UCSD-AML1 (cell line): ENCODE results near the gene ATP11C.
"Not testable (repeated sequence)": the region's sequence is repeated elsewhere in the genome, so short reads cannot be mapped to it uniquely, and the experiment has no call there.

Experiments
- DNase-seq: peaks from one replicate; lab custom pipeline; 2025; ENCODE audit not compliant: unreplicated experiment; lab: John Stamatoyannopoulos, UW

Gene ATP11C

DNA sequence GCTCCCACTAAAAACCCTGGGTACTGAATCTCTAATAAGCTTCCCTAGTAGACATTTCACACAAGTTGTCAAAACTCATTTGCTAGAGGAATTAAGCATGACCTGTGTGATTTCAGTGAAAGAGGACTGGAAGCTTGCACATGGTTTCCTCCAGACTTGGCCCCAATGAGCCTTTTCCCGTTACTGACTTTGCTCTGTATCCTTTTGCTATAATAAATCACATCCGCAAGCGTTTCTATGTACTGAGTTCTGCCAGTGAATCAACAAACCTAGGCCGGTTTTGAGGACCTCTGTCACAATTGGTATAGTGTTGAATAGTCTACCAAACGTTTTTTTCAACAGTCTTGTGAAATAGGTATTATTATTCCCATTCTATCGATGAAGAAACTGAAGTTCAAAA lies 8.2 kb downstream of the ATP11C start:
- no peak for DNase-seq

DNA sequence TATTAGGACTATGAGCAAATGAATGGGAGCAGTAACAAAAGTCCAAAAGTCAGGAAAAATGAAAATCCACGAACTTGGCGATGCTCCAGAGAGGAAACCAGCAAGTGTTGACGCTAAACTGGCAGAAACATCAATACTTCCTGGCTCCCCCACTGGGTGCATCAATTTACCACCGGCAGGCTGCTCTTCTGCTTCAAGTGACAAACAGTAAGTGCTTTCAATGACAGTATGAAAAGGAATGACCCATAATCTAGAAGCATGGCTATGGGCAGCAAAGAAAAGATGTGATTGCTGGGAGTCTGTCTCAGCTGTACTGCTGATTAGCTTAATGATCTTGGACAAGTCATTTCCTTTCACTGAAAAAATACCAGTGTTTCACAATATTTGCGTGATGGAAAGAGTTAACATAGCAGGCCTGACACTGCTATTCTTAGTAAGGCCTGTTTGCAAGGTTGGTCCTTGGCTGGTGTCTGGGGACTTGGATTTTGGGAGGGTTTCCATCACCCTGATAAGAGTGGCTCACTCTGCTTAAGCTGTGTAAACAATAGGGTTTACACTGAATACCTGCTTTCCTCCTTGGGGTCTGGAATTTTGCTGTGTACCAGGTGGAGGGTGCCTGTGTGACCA lies 8.7 kb downstream of the ATP11C start:
- no peak for DNase-seq

DNA sequence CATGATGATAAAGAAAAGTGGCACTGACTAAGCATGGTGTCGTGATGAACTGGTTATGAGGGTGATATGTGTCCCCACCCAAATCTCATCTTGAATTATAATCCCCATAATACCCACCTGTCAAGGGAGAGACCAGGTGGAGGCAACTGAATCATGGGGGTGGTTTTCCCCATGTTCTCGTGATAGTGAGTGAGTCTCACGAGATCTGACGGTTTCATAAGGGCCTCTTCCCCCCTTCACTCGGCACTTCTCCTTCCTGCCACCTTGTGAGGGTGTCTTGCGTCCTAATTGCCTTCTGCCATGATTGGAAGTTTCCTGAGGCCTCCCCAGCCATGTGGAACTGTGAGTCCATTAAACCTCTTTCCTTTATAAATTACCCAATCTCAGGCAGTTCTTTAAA lies 11.7 kb downstream of the ATP11C start:
- not testable (repeated sequence) for DNase-seq

DNA sequence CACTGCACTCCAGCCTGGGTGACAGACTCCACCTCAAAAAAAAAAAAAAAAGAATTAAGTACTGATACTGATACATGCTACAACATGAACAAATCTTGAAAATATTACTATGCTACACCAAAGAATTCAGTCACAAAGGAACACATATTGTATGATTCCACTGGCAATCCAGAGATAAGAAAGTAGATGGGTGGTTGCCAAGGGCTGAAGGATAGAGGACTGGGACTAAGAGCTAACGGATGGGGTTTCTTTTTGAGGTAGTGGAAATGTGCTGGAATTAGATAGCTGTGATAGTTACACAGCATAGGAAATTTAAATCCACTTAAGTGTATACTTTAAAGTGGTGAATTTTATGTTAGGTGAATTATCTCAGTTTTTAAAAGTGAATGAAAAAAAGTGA lies 12.5 kb downstream of the ATP11C start:
- DNase-seq = no peak

DNA sequence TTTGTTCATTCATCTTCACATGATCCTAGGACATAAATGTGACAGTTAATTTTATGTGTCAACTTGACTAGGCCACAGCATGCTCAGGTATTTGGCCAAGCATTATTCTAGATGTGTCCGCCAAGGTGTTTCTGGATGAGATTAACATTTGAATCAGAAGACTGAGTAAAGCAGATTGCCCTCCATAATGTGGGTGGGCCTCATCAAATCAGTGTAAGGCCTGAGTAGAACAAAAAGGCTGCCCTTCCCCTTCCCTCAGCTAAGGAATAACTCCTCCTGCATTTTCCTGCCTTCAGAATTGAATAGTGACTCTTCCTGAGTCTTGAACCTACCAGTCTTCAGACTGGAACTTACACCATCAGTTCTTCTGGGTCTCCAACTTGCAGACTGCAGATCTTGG lies 18.4 kb downstream of the ATP11C start:
- DNase-seq = no peak

DNA sequence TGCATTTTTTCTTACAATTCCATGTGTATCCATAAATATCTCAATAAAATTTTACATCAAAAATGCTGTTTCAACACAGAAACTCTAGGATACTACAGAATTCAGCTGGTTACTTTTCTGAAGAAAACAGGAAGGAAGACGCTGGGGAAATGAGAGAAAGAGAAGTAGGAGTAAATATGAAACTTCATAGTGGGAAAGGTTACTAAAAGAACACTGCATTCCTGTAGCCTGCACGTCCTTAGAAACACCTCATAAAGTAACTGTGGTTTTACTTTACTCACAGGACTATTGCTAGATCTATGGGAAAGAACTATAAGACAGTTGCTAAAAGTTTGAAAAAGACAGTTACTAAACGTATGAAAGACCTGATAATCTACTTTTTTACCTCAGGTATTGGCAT lies 23.1 kb downstream of the ATP11C start:
- no peak for DNase-seq

DNA sequence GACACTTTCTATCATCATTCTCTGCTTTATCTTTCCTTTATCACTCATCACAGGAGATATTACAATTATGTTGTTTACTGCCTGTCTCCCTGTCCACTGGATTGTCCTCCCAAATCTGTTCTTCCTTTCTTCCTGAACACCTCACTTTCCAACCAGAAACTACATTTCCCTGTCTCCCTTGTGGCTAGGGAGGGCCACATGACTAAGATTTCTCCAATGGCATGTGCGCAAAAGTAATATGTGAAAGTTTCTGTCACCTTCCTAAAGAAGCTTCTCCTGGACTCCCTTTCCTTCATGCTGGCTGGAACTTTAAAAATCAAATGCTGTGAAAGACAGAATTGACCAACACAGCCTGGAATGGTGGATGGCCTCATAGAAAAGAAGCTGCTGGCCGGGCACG lies 25.8 kb downstream of the ATP11C start:
- DNase-seq = no peak

DNA sequence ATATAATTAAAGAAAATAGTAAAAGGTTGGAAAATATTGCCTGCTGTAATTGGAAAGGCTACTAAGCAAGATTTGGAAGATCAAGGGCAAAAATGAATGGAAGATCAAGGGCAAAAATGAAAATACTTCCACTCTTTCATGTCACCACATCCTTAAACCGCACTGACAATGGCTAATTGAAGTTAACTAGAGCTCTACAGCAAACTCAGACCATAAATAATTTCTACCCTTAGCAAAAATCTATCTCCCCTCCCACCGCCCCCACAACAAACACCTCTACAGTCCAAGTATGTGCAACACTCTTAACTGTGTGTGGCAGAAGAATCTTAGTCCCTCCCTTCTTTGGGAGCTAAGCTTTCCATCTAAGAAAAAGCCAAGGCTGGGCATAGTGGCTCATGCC lies 27.1 kb downstream of the ATP11C start:
- DNase-seq = no peak

DNA sequence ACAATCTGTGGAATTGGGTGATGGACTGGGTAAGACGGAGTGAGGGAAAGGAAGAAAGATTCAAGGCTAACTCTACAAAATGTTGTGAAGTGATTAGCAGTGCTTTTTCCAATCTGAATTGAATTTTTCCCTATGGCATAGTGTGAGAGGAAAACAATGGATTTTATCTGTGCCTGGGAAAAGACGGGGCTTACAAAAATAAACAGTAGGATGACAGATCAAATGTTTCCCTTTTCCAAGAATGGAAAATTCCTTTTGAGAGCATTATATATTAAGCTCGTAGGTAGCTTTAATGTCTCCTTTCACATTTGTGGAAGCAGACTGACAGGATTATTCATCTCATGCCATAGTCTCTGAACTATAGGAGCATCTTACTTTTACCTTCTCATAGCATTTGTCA lies 27.8 kb downstream of the ATP11C start:
- DNase-seq = no peak

DNA sequence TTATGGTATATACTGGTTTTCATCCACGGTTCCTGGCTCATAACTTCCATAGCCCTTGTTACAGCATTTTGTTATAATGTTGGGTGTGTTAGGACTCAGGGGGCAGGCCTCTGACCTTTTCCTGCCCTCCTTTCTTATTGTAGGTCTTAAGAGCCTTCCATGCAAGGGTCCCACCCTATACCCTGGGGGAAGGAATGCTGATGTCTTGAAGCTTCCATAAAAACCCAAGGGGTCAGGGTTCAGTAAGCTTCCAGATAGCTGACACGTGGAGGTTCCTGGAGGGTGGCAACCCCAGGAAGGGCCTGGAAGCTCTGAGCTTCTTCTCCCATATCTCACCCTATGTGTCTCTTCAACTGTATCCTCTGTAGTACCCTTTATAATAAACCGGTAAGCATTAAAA lies 29.6 kb downstream of the ATP11C start:
- DNase-seq = no peak

DNA sequence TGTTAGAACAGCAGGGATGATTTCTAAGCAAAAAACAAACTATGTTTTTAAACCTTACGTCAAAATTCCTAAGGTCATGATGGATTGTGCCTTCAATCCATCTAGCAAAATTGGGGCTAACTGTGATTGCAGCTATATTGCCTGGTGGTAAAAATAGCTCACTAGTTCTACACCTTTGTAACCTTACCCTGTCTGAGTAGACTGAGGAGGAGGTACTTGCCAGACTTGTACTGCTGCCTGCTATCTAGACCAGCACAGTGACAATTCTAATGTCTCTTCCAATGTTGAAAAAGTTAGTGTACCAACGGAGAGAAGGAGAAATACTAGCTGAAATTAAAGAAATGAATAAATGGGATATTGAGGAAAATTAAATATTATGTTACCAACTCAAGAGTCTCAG lies 30.3 kb downstream of the ATP11C start:
- no peak for DNase-seq

DNA sequence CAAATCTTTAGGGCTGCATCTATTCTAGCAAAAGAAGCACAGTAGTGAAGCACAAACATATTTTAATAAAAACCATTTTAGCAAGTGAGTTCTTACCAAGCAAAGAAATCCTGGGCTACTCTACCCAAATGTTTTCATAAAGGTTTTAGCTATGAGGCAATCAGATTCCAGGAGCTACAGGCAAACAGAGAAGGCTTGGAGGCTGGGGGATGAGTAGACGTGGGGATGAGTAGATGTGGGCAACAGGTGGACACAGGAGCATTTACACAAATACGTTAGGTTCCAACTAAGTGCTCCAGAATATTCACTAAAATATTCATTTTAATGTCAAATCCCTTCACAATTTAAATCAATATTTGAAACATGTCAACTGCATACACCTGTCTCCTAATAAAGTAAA lies 34.5 kb downstream of the ATP11C start:
- DNase-seq = no peak

DNA sequence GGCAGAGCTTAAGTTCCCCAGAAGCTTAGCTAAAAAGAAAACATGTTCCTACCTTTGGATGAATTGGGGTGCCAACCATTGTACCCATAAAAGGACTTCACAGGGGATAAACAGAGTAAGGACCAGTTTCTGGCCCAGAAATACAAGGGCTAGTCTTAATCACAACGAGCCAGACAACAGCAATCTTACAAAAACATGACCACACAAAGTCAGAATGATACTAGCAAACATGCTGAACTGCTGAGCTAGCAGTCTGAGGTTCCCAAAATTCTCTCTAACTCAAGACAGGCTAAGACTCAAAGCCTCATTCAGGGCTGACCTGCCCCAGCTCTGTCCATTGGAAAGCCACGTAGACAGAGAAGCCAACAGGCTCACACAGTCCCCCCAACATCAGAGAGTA lies 40.3 kb downstream of the ATP11C start:
- DNase-seq = no peak

DNA sequence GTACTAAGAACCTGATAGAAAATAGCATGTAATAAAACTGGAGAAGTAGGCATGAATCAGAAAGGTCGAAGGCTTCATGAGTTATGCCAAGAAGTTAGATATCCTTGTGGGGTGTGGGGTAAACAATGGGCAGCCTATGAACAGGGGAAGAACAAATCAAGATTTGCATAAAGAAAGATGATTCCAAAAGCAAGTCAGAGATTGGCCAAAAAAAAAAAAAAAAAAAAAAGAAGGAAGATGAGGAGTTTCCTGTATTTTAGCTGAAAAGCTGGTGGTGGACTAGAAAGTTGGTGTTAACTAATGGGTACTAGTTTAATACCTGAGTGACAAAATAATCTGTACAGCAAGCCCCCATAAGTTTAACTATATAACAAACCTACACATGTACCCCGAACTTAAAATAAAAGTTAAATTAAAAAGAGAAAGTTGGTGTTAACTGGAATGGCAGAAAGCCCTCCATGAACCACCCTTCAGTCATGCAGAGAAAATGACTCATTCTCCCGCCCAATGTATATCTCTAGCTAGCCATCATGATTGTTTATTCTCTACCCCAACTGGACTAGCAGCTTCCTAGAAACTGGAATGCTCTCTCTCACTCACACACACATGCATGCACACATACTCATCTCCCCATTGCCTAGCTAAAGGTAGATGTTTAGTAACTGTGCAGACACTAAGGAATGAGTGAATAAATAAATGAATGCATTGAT lies 41.7 kb downstream of the ATP11C start:
- no peak for DNase-seq

DNA sequence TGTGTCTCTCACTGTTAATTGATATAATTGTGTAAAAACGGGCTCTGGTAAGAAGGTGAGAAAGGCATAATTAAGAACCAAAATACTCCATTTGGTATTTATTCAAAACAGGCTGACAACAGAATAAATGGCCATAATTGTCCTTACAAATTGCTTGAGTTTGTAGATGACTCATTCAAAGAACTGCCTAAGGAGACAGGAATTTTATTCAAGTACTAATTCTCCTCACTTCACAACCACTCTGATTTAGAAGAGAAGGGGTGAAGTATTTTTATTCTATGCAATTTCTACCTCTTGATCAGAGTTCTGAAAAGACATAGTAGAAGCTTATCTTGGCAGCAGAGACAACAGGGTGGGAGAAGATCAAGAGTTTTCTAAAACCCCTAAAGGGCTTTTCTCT lies 43.1 kb downstream of the ATP11C start:
- no peak for DNase-seq

DNA sequence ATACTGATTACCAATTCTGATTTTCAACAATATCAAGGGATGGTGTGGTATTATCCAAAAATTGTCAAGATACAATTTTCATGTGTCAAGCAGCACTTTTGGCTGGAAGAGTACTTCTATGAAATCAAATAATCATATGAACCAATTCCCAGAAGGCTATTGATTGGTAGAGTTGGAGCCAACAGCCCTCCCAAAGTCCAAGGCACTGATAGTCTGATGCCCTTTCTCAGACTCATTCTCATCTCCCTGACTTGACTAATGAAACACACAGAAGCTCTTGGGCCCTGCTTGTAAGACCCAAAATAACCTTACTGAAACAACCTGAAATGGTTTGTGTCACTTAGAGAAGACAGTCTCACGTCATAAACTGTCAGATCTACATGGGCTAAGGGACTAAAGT lies 48.9 kb downstream of the ATP11C start:
- no peak for DNase-seq

DNA sequence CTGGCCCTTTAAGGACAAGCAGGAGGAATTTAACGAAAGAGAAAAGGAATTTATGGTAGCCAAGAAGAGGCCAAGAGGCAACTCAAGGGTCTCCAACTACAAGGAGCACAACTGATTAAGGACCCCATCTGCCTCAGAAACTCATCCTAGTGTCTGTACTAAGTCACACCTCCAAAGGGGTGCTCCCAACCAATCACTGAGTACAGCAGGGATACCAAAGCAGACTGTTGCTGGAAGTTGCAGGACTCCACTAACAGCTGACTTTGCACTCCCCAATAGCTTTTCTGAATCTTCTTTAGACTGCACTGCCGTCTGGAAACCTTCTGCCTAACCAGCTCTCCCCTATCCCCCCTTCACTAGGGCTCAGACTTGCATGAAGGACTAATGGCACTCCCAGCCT lies 50.6 kb downstream of the ATP11C start:
- no peak for DNase-seq

DNA sequence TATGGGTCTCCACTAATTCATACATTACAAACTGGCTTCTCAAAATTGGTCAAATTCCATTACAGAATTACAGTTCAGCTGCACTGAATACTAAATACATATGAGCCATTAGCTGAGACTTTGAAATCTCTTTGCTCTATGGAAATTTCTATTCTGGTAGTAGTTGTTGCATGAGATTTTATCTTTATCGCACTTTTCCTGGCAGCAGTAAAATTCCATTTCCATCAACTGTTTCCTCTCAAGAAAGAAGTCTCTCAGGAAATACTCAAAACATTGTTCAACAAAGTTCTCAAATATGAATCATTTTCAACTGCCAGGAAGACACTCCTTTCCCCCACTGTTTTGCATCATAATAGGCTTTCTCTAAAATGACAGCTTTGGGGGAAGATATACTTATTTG lies 51.3 kb downstream of the ATP11C start:
- DNase-seq = no peak

DNA sequence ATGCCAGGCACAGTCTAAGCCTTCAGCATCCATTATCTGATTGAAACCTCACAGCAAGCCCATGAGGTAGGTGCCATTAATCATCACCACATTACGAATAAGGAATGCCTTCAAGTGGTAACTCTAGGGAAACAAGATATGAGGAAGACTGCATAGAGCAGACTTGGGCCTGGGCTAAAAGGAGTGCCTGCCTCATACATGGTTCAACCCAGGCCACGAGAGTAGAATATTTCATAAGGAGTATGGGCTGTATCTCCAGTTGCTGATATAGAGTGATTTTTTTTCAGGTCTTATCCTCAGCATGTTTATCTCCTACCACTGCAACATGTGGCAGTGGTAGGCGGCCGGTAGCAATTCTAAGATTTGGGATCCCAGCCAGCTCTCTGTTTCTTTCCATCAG lies 51.7 kb downstream of the ATP11C start:
- no peak for DNase-seq

DNA sequence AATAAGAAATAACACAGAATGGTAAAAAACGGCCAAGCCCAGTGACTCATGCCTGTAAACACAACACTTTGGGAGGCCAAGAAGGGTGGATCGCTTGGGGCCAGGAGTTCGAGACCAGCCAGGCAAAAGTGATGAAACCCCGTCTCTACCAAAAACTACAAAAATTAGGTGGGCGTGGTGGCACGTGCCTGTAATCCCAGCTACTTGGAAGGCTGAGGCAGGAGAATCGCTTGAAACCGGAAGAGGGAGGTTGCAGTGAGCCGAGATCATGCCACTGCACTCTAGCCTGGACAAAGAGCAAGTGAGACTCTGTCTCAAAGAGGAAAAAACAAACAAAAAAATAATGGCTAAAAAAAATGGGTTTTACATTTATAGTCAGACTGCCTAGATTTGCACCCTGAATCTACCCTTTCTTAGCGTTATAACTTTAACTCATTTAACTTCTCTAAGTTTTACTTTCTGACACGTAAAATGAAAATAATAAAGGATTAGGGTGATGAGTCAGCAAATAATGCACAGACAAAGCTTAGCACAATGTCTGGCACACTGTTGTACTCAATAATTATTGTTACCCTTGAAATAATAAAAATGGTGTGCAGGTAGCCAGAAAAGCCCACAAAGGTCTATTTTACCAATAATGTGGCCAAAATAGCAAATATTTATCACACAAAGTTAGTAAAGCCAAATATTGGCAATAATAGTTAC lies 55.0 kb downstream of the ATP11C start:
- DNase-seq = no peak

DNA sequence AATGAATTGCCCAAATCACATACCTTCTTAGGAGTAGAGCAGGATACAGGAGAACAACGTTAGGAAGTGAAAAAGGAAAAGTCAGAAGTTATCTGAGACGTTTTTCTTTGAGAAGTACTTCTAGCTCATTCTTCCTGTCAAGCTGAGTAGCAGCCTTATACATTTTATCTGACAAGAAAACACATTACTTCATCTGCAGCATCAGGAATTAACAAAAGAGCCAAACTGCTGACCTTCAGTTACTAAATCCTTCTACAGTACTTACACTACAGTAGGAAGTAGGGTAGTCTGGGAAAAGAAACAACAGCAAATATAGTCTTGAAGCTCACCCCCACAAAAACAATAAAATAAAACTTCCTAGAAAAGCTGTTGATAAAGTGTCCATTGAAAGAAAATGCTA lies 57.0 kb downstream of the ATP11C start:
- DNase-seq = no peak

DNA sequence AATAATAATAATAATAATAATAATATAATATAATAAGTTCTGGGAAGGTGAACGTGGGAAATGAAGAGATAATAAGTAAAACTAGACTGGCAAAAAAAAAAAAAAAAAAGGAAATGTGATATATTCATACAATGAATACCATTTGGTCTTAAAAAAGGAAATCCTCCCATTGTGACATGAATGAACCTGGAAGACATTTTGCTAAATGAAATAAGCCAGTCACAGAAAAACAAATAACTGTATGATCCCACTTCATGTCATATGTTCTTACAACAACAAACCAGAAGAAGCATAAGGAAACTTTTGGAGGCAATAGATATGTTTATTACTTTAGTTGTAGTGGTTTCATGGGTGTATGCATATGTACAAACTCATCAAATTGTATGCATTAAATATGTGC lies 63.1 kb downstream of the ATP11C start:
- DNase-seq = no peak

DNA sequence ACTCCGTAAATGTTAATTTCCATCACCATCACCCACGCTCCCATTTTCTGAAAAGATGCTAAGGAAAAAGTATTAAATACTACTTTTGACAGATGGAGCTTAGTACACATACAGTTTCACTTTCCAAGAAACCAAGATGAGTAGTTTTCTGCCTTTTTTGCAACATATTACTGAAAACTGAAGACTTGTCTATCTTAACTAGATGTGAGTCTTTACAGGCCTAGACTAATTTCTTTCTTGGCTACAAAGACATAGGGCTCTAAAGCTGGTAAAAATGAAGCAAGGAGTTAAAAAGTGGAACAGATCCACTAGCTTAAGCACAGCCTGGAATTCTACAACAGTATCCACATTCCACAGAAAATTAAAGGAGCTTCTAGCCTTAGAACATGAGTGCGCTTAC lies 68.2 kb downstream of the ATP11C start:
- DNase-seq = no peak
